Endothelial cell of umbilical vein (primary cell): ENCODE data around the gene NFYC. TPM values are rescaled to one million over a fixed set of nuclear protein-coding genes. Genes with fewer than 3 reads are reported as not detected.

Experiments
- BruUV-seq: library from RNA; stranded (reverse); fragments of 400-500 nt; replicated peaks from 2 replicates; lab custom pipeline; 2021; lab: Mats Ljungman, UMichigan
- CTCF ChIA-PET: fragments of 300-600, 350-600 bp; sonication (Branson Sonifier 250); formaldehyde crosslinking; loops from one replicate; lab custom pipeline; 2021; ENCODE audit warnings: antibody characterized with exemption, inconsistent platforms; lab: Charles Lee
- POLR2A ChIA-PET: fragments of 300-600, 350-600 bp; sonication (Branson Sonifier 250); formaldehyde crosslinking; loops from one replicate; lab custom pipeline; 2021; ENCODE audit warnings: antibody characterized with exemption, inconsistent platforms; lab: Charles Lee
- DNase-seq: peaks from one replicate; pipeline ENCODE4 v3.0.0-alpha.2; 2011; ENCODE audit warnings: low read depth, low spot score
- FAIRE-seq: peaks from 2 replicates; lab custom pipeline; 2011; peaks lifted over from hg19 to GRCh38; lab: Jason Lieb, UNC
- H2AFZ ChIP-seq: 2 replicates; pipeline ENCODE4 v1.6.0; 2012; ENCODE audit warnings: low read depth, low read length, control low read depth, inconsistent platforms
- H3K27ac ChIP-seq: 2 replicates; pipeline ENCODE4 v1.5.1; 2011; ENCODE audit warnings: low read depth, mild to moderate bottlenecking, control low read depth, low read length, moderate library complexity; ENCODE audit not compliant: insufficient read depth
- H3K27me3 ChIP-seq, 2 experiments: 2 replicates each; pipeline versions ENCODE4 v1.6.0 to v1.6.1; 2011; ENCODE audit warnings: low read length in 2 of 2, mixed read lengths in 1 of 2; ENCODE audit not compliant: control insufficient read depth in 2 of 2, insufficient read depth in 2 of 2
- H3K36me3 ChIP-seq, 2 experiments: 2 replicates in 1 of 2; 3 replicates in 1 of 2; pipeline ENCODE4 v1.5.1; 2011; ENCODE audit warnings: low read length in 2 of 2, mild to moderate bottlenecking in 1 of 2, moderate library complexity in 1 of 2; ENCODE audit not compliant: control insufficient read depth in 2 of 2, insufficient read depth in 2 of 2; ENCODE audit errors: extremely low read depth in 1 of 2
- H3K4me1 ChIP-seq: 3 replicates; pipeline ENCODE4 v1.5.1; 2011; ENCODE audit warnings: mild to moderate bottlenecking, low read length; ENCODE audit not compliant: control insufficient read depth, insufficient read depth; ENCODE audit errors: extremely low read depth
- H3K4me2 ChIP-seq: 2 replicates; pipeline ENCODE4 v1.6.1; 2011; ENCODE audit warnings: low read length, control low read depth, mixed read lengths; ENCODE audit not compliant: insufficient read depth
- H3K4me3 ChIP-seq, 3 experiments: fragments of 200-600 bp in 1 of 3; sonication (generic), shearing (Covaris generic) in 1 of 3; replicated peaks in 1 of 3; 2 replicates each; pipeline ENCODE4 v1.5.1; 2011 to 2016; ENCODE audit warnings: control low read depth in 3 of 3, low read length in 3 of 3, mild to moderate bottlenecking in 2 of 3, inconsistent platforms in 1 of 3, low read depth in 1 of 3, moderate library complexity in 1 of 3; ENCODE audit not compliant: insufficient read depth in 1 of 3
- H3K79me2 ChIP-seq: 2 replicates; pipeline ENCODE4 v1.6.0; 2012; ENCODE audit warnings: low read length, inconsistent platforms; ENCODE audit not compliant: control insufficient read depth, insufficient read depth
- H3K9ac ChIP-seq: replicated peaks from 2 replicates; pipeline ENCODE3; 2011; ENCODE audit warnings: low read length, control low read depth; ENCODE audit not compliant: insufficient read depth; ENCODE audit errors: extremely low read depth
- H3K9me1 ChIP-seq: replicated peaks from 3 replicates; pipeline ENCODE4 v1.6.0; 2011; ENCODE audit warnings: mild to moderate bottlenecking, low read length; ENCODE audit not compliant: control insufficient read depth, insufficient read depth; ENCODE audit errors: extremely low read depth
- H3K9me3 ChIP-seq: replicated peaks from 2 replicates; pipeline ENCODE4 v1.5.1; 2012; ENCODE audit warnings: low read length, inconsistent platforms; ENCODE audit not compliant: control insufficient read depth, insufficient read depth
- H4K20me1 ChIP-seq: replicated peaks from 2 replicates; pipeline ENCODE3; 2011; ENCODE audit warnings: mild to moderate bottlenecking, low read length; ENCODE audit not compliant: control insufficient read depth, insufficient read depth; ENCODE audit errors: extremely low read depth
- CTCF ChIP-seq, 2 donors: IDR thresholded peaks; 1 replicate in 1 of 2; 2 replicates in 1 of 2; pipeline ENCODE4 v1.5.1; 2011; ENCODE audit warnings: low read length in 2 of 2, mild to moderate bottlenecking in 2 of 2, moderate library complexity in 2 of 2, control low read depth in 1 of 2, inconsistent platforms in 1 of 2, low read depth in 1 of 2; ENCODE audit not compliant: insufficient read depth in 1 of 2; ENCODE audit errors: extremely low read depth in 1 of 2
- EZH2 ChIP-seq: IDR thresholded peaks from 2 replicates; pipeline ENCODE4 v1.6.1; 2012; ENCODE audit warnings: borderline replicate concordance, low read depth, mild to moderate bottlenecking, moderate library complexity, low read length, inconsistent platforms; ENCODE audit not compliant: severe bottlenecking
- FOS ChIP-seq: IDR thresholded peaks from 2 replicates; pipeline ENCODE4 v1.6.1; 2011; ENCODE audit warnings: mild to moderate bottlenecking, low read length, moderate library complexity, borderline replicate concordance; ENCODE audit not compliant: insufficient read depth
- GATA2 ChIP-seq: IDR thresholded peaks from 2 replicates; pipeline ENCODE4 v1.7.0; 2011; ENCODE audit warnings: low read depth, mild to moderate bottlenecking, moderate library complexity, mixed read lengths, low read length; ENCODE audit not compliant: insufficient read length, insufficient read depth
- JUN ChIP-seq: IDR thresholded peaks from 2 replicates; pipeline ENCODE4 v1.6.1; 2011; ENCODE audit warnings: borderline replicate concordance, low read depth; ENCODE audit not compliant: insufficient read length, insufficient read depth
- MAX ChIP-seq: IDR thresholded peaks from 2 replicates; pipeline ENCODE4 v1.6.1; 2011; ENCODE audit not compliant: insufficient read depth, insufficient read length
- MYC ChIP-seq: IDR thresholded peaks from one replicate; pipeline ENCODE4 v1.6.1; 2011; ENCODE audit warnings: mild to moderate bottlenecking, low read depth, low read length
- POLR2A ChIP-seq: IDR thresholded peaks from 2 replicates; pipeline ENCODE4 v1.6.1; 2012; ENCODE audit warnings: low read depth, mild to moderate bottlenecking, control low read depth, low read length
- POLR2AphosphoS5 ChIP-seq: IDR thresholded peaks from 2 replicates; pipeline ENCODE4 v1.6.1; 2012; ENCODE audit warnings: low read depth, mild to moderate bottlenecking, control low read depth, low read length, moderate library complexity; ENCODE audit not compliant: insufficient read depth
- dilution Hi-C: fragments of 300-500 bp; cut with MboI; formaldehyde crosslinking; loops from one replicate; pipeline ENCODE4 v1.15.0; 2019; ENCODE audit warnings: low sequenced_read_pairs; ENCODE audit not compliant: extremely low pct_ligation_motif_present
- intact Hi-C: fragments of 100-400 bp; cut with micrococcal nuclease; formaldehyde crosslinking; loops from one replicate; pipeline ENCODE4 v1.10.0; 2022
- polyA plus RNA-seq, 4 experiments: library from polyadenylated mRNA; depleted of rRNA in 3 of 4; stranded (reverse) in 3 of 4; unstranded in 1 of 4; fragments of >200 nt; gene quantifications; 2 replicates each; pipeline versions ENCODE4 v1.2.1 to v1.2.3, GENCODE V29; 2011 to 2012; ENCODE audit warnings: missing spikeins in 1 of 4
- total RNA-seq: library from RNA; stranded (reverse); gene quantifications from 2 replicates; pipeline ENCODE4 v1.2.3, GENCODE V29; 2021

The NFYC gene
- total and polyA plus RNA-seq, 2 donors (not counting 3 experiments of a cell fraction or from before 2014, with no cell fraction given) = 51.1 to 81.7 TPM

- Histone ChIP-seq H2AFZ (no peak overlapping the region), H3K9me3 (no peaks in the 10 kb centered on the region), H3K9me1 (no peaks in the 10 kb centered on the region), H3K79me2 (no peaks in the 10 kb centered on the region), H3K27me3 (peaks cover 2 to 8% of the 10 kb centered on the region in 2 experiments), H3K27ac (no peak overlapping the region), H3K36me3 (no peaks in the 10 kb centered on the region), H3K4me3 (no peak overlapping the region), H4K20me1 (no peaks in the 10 kb centered on the region), H3K9ac (no peak overlapping the region), H3K4me1 (peaks cover 5% of the 10 kb centered on the region), H3K4me2 (no peak overlapping the region)
- no peak for FAIRE-seq
- dilution Hi-C loops = no loop called here
- DNase-seq = no peak
- CTCF ChIA-PET = interaction anchor here (1.0 to 2.6 kb wide), 3 partner anchors 18 to 126 kb away, joined by 3 to 7 read pairs (median 3); no protein-coding TSS in a partner anchor
- no TSS peak for BruUV-seq
- TF ChIP-seq MYC = no peak
- TF ChIP-seq GATA2 = no peak
- no peak for TF ChIP-seq MAX
- no peak for TF ChIP-seq FOS
- TF ChIP-seq POLR2A = no peak
- no peak for TF ChIP-seq CTCF (IDR thresholded peaks at IDR 0.05; ENCODE audit: extremely low read depth in 1 of 2, insufficient read depth in 1 of 2, low read depth in 1 of 2, low read length in 2 of 2)
- no peak for TF ChIP-seq EZH2
- TF ChIP-seq JUN = no peak
- TF ChIP-seq POLR2AphosphoS5 = no peak
- POLR2A ChIA-PET = no interaction called here
- intact Hi-C loops = no loop called here
Measured at GRCh38 chr1:40648200-40648599, 43.3 kb upstream of the NFYC start.
